Measurements from ENCODE around the gene SPX. TPM values are rescaled to one million over a fixed set of nuclear protein-coding genes. Genes with fewer than 3 reads are reported as not detected.

Gene SPX
- total and polyA plus RNA-seq, 2 of the 4 experiments (the other 2 are of a cell fraction) = under 0.01 to 0.12 TPM

DNA sequence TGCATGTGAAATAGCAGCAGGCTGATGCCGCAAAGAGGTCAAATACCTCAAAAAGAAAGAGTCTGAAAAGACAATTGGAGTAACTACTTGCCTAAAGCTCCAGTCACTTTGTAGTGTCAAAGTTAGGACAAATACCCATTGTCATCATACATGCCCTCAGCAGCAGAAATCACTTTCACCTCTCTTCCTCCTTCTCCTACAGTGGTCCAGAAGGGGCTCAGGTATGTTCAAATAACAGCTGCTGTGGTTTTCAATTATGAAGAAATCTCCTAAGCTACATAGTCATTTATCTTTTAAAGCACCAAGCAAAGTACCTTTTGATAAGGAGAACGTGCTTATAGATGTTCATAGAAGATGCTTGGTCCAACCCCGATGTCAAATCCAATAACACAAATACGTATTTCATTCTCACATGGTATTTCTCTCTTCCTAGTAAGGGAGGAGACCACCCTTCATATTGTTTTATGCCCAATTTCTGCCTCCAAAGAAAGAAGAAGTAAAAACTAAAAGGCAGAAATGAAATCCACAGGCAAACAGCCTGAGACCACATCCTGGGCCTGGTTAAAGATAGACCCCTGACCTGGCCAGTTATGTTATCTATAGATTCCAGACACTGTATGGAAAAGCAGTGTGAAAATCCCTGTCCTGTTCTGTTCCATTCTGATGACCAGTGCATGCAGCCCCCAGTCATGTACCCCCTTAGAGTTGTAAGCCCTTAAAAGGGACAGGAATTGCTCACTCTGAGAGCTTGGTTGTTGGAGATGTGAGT is 54.8 kb downstream of the SPX start:
- intact Hi-C loops (cut with micrococcal nuclease) = no loop called here
- ChIA-PET POLR2A (ENCODE audit: unreplicated experiment) (no interaction called here), CTCF (interaction anchor here (0.6 kb wide), 1 partner anchor 111 kb away, joined by 3 read pairs; no protein-coding TSS in a partner anchor)
- Histone ChIP-seq H2BK5ac (ENCODE audit: low read depth, low read length, poor library complexity, severe bottlenecking) (no peak overlapping the region), H2BK120ac (ENCODE audit: low read depth, low read length) (no peak overlapping the region), H3K4me1 (ENCODE audit: control insufficient read depth, insufficient read depth, low read length) (no peaks in the 10 kb centered on the region), H4K5ac (ENCODE audit: low read depth, low read length) (no peak overlapping the region), H3K27ac (ENCODE audit: insufficient read depth, low read length) (no peak overlapping the region), H2AK5ac (ENCODE audit: low read depth, low read length) (no peak overlapping the region), H4K20me1 (ENCODE audit: insufficient read depth, low read length) (no peaks in the 10 kb centered on the region), H3K27me3 (ENCODE audit: control insufficient read depth, insufficient read depth, low read length) (no peaks in the 10 kb centered on the region), H2AK9ac (replicated peaks; ENCODE audit: low read depth, low read length, poor library complexity) (no peak overlapping the region), H3K18ac (ENCODE audit: low read depth, low read length) (no peak overlapping the region), H3K23ac (ENCODE audit: low read depth, low read length) (no peak overlapping the region), H3K4ac (ENCODE audit: low read depth, low read length) (no peak overlapping the region), H2AFZ (replicated peaks; ENCODE audit: low read length, poor library complexity) (no peak overlapping the region), H3K14ac (replicated peaks; ENCODE audit: low read depth, low read length) (no peak overlapping the region), H3K56ac (ENCODE audit: extremely low read depth, insufficient read depth, low read length) (no peak overlapping the region), H3K9me1 (ENCODE audit: insufficient read depth, low read length) (no peaks in the 10 kb centered on the region), H4K8ac (ENCODE audit: low read depth in 2 of 2, low read length in 2 of 2) (no peak overlapping the region), H2BK20ac (ENCODE audit: low read depth, low read length) (no peak overlapping the region), H4K91ac (ENCODE audit: insufficient read depth, low read depth, low read length) (no peak overlapping the region), H3K79me1 (ENCODE audit: low read depth in 1 of 2, low read length in 2 of 2) (no peaks in the 10 kb centered on the region), H3K9me3 (ENCODE audit: control insufficient read depth, insufficient read depth, low read length) (no peaks in the 10 kb centered on the region), H3K4me3 (ENCODE audit: insufficient read depth, low read depth, low read length) (no peak overlapping the region), H3K4me2 (ENCODE audit: low read depth, low read length) (no peak overlapping the region), H3K9ac (ENCODE audit: low read depth, low read length) (no peak overlapping the region), H2BK15ac (ENCODE audit: low read depth, low read length) (no peak overlapping the region), H3K36me3 (ENCODE audit: control insufficient read depth, insufficient read depth, low read length) (no peaks in the 10 kb centered on the region)
- no peak for TF ChIP-seq MAFK (IDR thresholded peaks at IDR 0.05; ENCODE audit: low read depth, low read length)
- no peak for TF ChIP-seq FOS (IDR thresholded peaks at IDR 0.05; ENCODE audit: low read depth, low read length)
- no peak for TF ChIP-seq USF2 (IDR thresholded peaks at IDR 0.05; ENCODE audit: low read depth, low read length)
- no peak for TF ChIP-seq POLR2A (IDR thresholded peaks at IDR 0.05; ENCODE audit: low read depth, low read length)
- TF ChIP-seq MAZ (IDR thresholded peaks at IDR 0.05; ENCODE audit: borderline replicate concordance, low read depth, low read length) = no peak
- TF ChIP-seq, protein P1, sequence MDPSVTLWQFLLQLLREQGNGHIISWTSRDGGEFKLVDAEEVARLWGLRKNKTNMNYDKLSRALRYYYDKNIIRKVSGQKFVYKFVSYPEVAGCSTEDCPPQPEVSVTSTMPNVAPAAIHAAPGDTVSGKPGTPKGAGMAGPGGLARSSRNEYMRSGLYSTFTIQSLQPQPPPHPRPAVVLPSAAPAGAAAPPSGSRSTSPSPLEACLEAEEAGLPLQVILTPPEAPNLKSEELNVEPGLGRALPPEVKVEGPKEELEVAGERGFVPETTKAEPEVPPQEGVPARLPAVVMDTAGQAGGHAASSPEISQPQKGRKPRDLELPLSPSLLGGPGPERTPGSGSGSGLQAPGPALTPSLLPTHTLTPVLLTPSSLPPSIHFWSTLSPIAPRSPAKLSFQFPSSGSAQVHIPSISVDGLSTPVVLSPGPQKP (IDR thresholded peaks at IDR 0.05; ENCODE audit: borderline replicate concordance, low read depth, low read length) = no peak
- no peak for TF ChIP-seq RAD21 (IDR thresholded peaks at IDR 0.05; ENCODE audit: low read length)
- TF ChIP-seq CEBPB (IDR thresholded peaks at IDR 0.05; ENCODE audit: low read depth, low read length) = no peak
- no peak for TF ChIP-seq NFE2L2 (IDR thresholded peaks at IDR 0.05; ENCODE audit: low read depth, low read length)
- no peak for TF ChIP-seq RFX5 (IDR thresholded peaks at IDR 0.05; ENCODE audit: low read depth, low read length)
- TF ChIP-seq CHD1 (IDR thresholded peaks at IDR 0.05; ENCODE audit: low read depth, low read length) = no peak
- ATAC-seq (ENCODE audit: low read depth) (no peak), DNase-seq (no peak)
- dilution Hi-C loops (cut with HindIII; ENCODE audit: low sequenced_read_pairs, unreplicated experiment) = no loop called here
- BruUV-seq (replicated peaks) = no TSS peak
- in situ Hi-C loops (cut with MboI; ENCODE audit: low sequenced_read_pairs) = no loop called here
- no CpG with 5 or more reads among the region's 4 CpGs for WGBS, 2 experiments (ENCODE audit: extremely low coverage in 2 of 2, insufficient read length in 1 of 2)
